Smooth muscle cell (in vitro differentiated cells): Measurements from ENCODE around the gene ZNF774. TPM values are rescaled to one million over a fixed set of nuclear protein-coding genes. Genes with fewer than 3 reads are reported as not detected.
"Not testable (repeated sequence)": the region's sequence is repeated elsewhere in the genome, so short reads cannot be mapped to it uniquely, and the experiment has no call there.

Experiments used
- DNase-seq: peaks from one replicate; lab custom pipeline; 2025; ENCODE audit not compliant: unreplicated experiment; lab: John Stamatoyannopoulos, UW
- H2AFZ ChIP-seq: fragments of 200-600 bp; sonication (generic); 2 replicates; pipeline ENCODE4 v1.6.0; 2016; ENCODE audit warnings: antibody characterized with exemption, low read depth, mild to moderate bottlenecking
- H3F3A ChIP-seq: fragments of 200-600 bp; sonication (generic); 2 replicates; pipeline ENCODE4 v1.6.0; 2017; ENCODE audit warnings: antibody characterized with exemption, low read depth
- H3K27ac ChIP-seq: fragments of 200-600 bp; sonication (generic); 2 replicates; pipeline ENCODE4 v1.5.1; 2016; ENCODE audit warnings: low read depth, mild to moderate bottlenecking
- H3K27me3 ChIP-seq: fragments of 200-600 bp; sonication (generic); 2 replicates; pipeline ENCODE4 v1.6.1; 2016; ENCODE audit warnings: low read depth, mild to moderate bottlenecking
- H3K36me3 ChIP-seq: fragments of 200-600 bp; sonication (generic); 2 replicates; pipeline ENCODE4 v1.5.1; 2016; ENCODE audit warnings: low read depth
- H3K4me1 ChIP-seq: fragments of 200-600 bp; sonication (generic); 2 replicates; pipeline ENCODE4 v1.5.1; 2016; ENCODE audit warnings: low read depth
- H3K4me2 ChIP-seq: fragments of 200-600 bp; sonication (generic); 2 replicates; pipeline ENCODE4 v1.6.0; 2016; ENCODE audit warnings: mild to moderate bottlenecking
- H3K4me3 ChIP-seq: fragments of 200-600 bp; sonication (generic); 2 replicates; pipeline ENCODE4 v1.5.1; 2016; ENCODE audit warnings: mild to moderate bottlenecking
- H3K79me2 ChIP-seq: fragments of 200-600 bp; sonication (generic); 2 replicates; pipeline ENCODE4 v1.6.0; 2016; ENCODE audit warnings: low read depth, mild to moderate bottlenecking
- H3K9ac ChIP-seq: fragments of 200-600 bp; sonication (generic); 2 replicates; pipeline ENCODE4 v1.6.0; 2016; ENCODE audit warnings: low read depth
- H3K9me3 ChIP-seq: fragments of 200-600 bp; sonication (generic); replicated peaks from 2 replicates; pipeline ENCODE4 v1.5.1; 2016; ENCODE audit warnings: low read depth
- H4K20me1 ChIP-seq: fragments of 200-600 bp; sonication (generic); 2 replicates; pipeline ENCODE4 v1.6.0; 2016; ENCODE audit warnings: low read depth
- WGBS: methylation state at CpG from one replicate; pipeline ENCODE4 v1.1.7; 2016; ENCODE audit warnings: low lambda C conversion rate; 5-methylcytosine and 5-hydroxymethylcytosine counted together
- polyA plus RNA-seq: library from polyadenylated mRNA; unstranded; fragments of >200 nt; fragmentation: Nextera tagmentation; extraction: Ambion mirVana; gene quantifications from 2 replicates; pipeline ENCODE4 v1.2.1, GENCODE V29; 2016
- total RNA-seq: library from RNA; depleted of rRNA; stranded (reverse); fragments of >200 nt; gene quantifications from 2 replicates; pipeline ENCODE4 v1.2.3, GENCODE V29; 2014
- TF ChIP-seq, protein P1 (sequence below): fragments of 200-600 bp; sonication (generic); IDR thresholded peaks from 2 replicates; pipeline ENCODE4 v1.5.1; 2017; ENCODE audit warnings: borderline replicate concordance, mild to moderate bottlenecking, antibody characterized with exemption; ENCODE audit not compliant: insufficient read depth, poor library complexity, severe bottlenecking

ZNF774 gene
- total and polyA plus RNA-seq, 2 experiments from 2014 or later, result 0.08 to 2.3 TPM

DNA sequence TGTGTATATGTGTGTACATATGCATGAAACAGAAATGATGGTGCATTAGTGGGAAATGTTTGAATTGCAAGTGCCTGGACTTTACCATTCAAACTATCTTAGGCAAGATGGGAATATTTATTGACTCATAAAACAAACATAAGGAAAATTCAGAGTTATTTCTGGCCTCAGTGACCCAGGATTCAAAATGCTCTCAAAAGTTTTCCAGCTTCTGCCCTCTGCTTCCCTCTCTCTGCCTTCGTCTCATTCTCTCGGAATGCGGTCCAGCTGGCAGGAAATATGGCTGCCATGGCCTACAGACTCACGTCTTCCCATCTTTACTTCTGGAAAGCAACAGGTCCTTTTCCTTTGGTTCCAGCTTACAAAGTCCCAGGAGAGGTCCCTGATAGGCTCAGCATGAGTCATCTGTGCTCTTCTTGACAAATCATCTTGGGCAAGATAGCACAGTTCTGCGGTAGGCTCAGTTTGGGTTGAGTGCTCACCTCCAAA is 8.7 kb upstream of the ZNF774 start:
- 85% methylated on average over 5 of the region's 5 CpGs for WGBS
- Histone ChIP-seq H2AFZ (no peak overlapping the region), H3K4me2 (no peak overlapping the region), H3F3A (no peaks in the 10 kb centered on the region), H3K9ac (no peak overlapping the region), H3K27me3 (no peaks in the 10 kb centered on the region), H3K36me3 (no peaks in the 10 kb centered on the region), H4K20me1 (no peaks in the 10 kb centered on the region), H3K4me1 (no peaks in the 10 kb centered on the region), H3K9me3 (no peaks in the 10 kb centered on the region), H3K27ac (no peak overlapping the region), H3K4me3 (no peak overlapping the region), H3K79me2 (no peaks in the 10 kb centered on the region)
- TF ChIP-seq, protein P1, sequence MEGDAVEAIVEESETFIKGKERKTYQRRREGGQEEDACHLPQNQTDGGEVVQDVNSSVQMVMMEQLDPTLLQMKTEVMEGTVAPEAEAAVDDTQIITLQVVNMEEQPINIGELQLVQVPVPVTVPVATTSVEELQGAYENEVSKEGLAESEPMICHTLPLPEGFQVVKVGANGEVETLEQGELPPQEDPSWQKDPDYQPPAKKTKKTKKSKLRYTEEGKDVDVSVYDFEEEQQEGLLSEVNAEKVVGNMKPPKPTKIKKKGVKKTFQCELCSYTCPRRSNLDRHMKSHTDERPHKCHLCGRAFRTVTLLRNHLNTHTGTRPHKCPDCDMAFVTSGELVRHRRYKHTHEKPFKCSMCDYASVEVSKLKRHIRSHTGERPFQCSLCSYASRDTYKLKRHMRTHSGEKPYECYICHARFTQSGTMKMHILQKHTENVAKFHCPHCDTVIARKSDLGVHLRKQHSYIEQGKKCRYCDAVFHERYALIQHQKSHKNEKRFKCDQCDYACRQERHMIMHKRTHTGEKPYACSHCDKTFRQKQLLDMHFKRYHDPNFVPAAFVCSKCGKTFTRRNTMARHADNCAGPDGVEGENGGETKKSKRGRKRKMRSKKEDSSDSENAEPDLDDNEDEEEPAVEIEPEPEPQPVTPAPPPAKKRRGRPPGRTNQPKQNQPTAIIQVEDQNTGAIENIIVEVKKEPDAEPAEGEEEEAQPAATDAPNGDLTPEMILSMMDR, result no peak
- DNase-seq, result no peak

- Histone ChIP-seq H3K27me3 (no peaks in the 10 kb centered on the region), H3K4me2 (no peak overlapping the region), H3K9ac (no peak overlapping the region), H3K4me1 (no peaks in the 10 kb centered on the region), H3K27ac (no peak overlapping the region), H3F3A (no peaks in the 10 kb centered on the region), H3K4me3 (no peak overlapping the region), H3K9me3 (no peaks in the 10 kb centered on the region), H3K79me2 (no peaks in the 10 kb centered on the region), H3K36me3 (no peaks in the 10 kb centered on the region), H4K20me1 (no peaks in the 10 kb centered on the region), H2AFZ (no peak overlapping the region)
- DNase-seq, result no peak
- TF ChIP-seq, protein P1, result no peak
- 85% methylated on average over 1 of the region's 1 CpG for WGBS
Observed at GRCh38 chr15:90344662-90345061, 7.4 kb upstream of the ZNF774 start.

DNA sequence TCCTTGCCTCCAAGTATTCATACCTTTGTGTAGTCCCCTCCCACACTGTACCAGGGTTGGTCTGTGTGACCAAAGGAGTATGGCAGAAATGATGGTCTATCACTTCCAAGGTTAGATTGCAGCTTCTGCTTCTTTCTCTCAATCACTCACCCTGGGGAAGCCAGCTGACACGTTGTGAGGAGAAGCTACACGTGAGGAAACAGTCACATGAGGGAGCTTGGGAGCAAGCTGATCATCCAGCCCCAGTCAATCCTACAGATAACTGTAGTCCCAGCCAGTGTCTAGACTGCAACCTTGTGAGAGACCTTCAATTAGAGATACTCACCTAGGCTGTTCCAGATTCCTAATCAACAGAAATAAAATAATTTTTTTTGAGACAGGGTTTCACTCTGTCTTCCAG is 6.2 kb upstream of the ZNF774 start:
- Histone ChIP-seq H3K4me1 (no peaks in the 10 kb centered on the region), H3K4me2 (no peak overlapping the region), H3K9me3 (no peaks in the 10 kb centered on the region), H3F3A (no peaks in the 10 kb centered on the region), H4K20me1 (no peaks in the 10 kb centered on the region), H3K79me2 (no peaks in the 10 kb centered on the region), H2AFZ (no peak overlapping the region), H3K27ac (no peak overlapping the region), H3K4me3 (no peak overlapping the region), H3K9ac (no peak overlapping the region), H3K36me3 (no peaks in the 10 kb centered on the region), H3K27me3 (no peaks in the 10 kb centered on the region)
- WGBS, result 26% methylated on average over 2 of the region's 2 CpGs
- TF ChIP-seq, protein P1, result no peak
- no peak for DNase-seq

- not testable (repeated sequence) for H3K9me3 ChIP-seq, H3K4me2 ChIP-seq, H3K36me3 ChIP-seq, H3K27me3 ChIP-seq, H3K79me2 ChIP-seq, H3K4me1 ChIP-seq, H3F3A ChIP-seq, DNase-seq, H2AFZ ChIP-seq, H3K4me3 ChIP-seq, H3K27ac ChIP-seq, H4K20me1 ChIP-seq, H3K9ac ChIP-seq
- 91% methylated on average over 1 of the region's 1 CpG for WGBS
Observed at GRCh38 chr15:90347431-90348065, 4.5 kb upstream of the ZNF774 start.
